HepG2 (cell line): ENCODE data around the gene LRRC8E. TPM values are rescaled to one million over a fixed set of nuclear protein-coding genes. Genes with fewer than 3 reads are reported as not detected.

Source experiments
- CC2D1A ChIP-seq: sonication (generic); formaldehyde crosslinking; IDR thresholded peaks from 2 replicates; pipeline ENCODE4 v1.8.1; 2023; ENCODE audit warnings: mild to moderate bottlenecking, missing genetic modification reagents
- ELF3 ChIP-seq: IDR thresholded peaks from 2 replicates; pipeline ENCODE4 v1.6.1; 2016; ENCODE audit warnings: missing genetic modification reagents, missing compliant biosample characterization
- ESRRA ChIP-seq: sonication (generic); formaldehyde crosslinking; IDR thresholded peaks from 2 replicates; pipeline ENCODE4 v1.5.1; 2020; ENCODE audit warnings: mild to moderate bottlenecking, low read depth, missing genetic modification reagents
- FOXA1 ChIP-seq, 2 experiments: fragments of 450-650 bp in 1 of 2; sonication (generic) in 1 of 2; formaldehyde crosslinking in 1 of 2; IDR thresholded peaks; 2 replicates each; pipeline versions ENCODE4 v1.4.0 to v1.6.1; 2016 to 2020; ENCODE audit warnings: missing genetic modification reagents in 1 of 2
- PAF1 ChIP-seq: IDR thresholded peaks from 2 replicates; pipeline ENCODE4 v1.6.1; 2016; ENCODE audit warnings: missing genetic modification reagents, missing compliant biosample characterization
- PITX1 ChIP-seq: sonication (generic); formaldehyde crosslinking; IDR thresholded peaks from 2 replicates; pipeline ENCODE4 v1.5.1; 2020; ENCODE audit warnings: mild to moderate bottlenecking, missing genetic modification reagents
- PTBP1 ChIP-seq: fragments of 200-400 bp; formaldehyde crosslinking; IDR thresholded peaks from 2 replicates; pipeline ENCODE4 v1.6.1; 2018; ENCODE audit warnings: low read length, low read depth; ENCODE audit not compliant: poor library complexity, severe bottlenecking
- REPIN1 ChIP-seq: sonication (generic); formaldehyde crosslinking; IDR thresholded peaks from 2 replicates; pipeline ENCODE4 v1.8.0; 2022; ENCODE audit warnings: missing genetic modification reagents, low read depth, mild to moderate bottlenecking, borderline replicate concordance
- SP5 ChIP-seq: IDR thresholded peaks from 2 replicates; pipeline ENCODE4 v1.6.1; 2016; ENCODE audit warnings: low read depth, borderline replicate concordance
- THAP11 ChIP-seq: IDR thresholded peaks from 2 replicates; pipeline ENCODE4 v1.6.1; 2016; ENCODE audit warnings: missing biosample characterization, missing genetic modification reagents
- XRCC5 ChIP-seq: fragments of 200-400 bp; formaldehyde crosslinking; optimal IDR thresholded peaks from 2 replicates; pipeline ENCODE3; 2017; ENCODE audit warnings: mild to moderate bottlenecking, low read length
- ZNF124 ChIP-seq: sonication (generic); formaldehyde crosslinking; IDR thresholded peaks from 2 replicates; pipeline ENCODE4 v1.4.0; 2020; ENCODE audit warnings: missing genetic modification reagents
- ZNF510 ChIP-seq: sonication (generic); formaldehyde crosslinking; IDR thresholded peaks from 2 replicates; pipeline ENCODE4 v1.4.0; 2020; ENCODE audit warnings: low read depth, mild to moderate bottlenecking, missing genetic modification reagents
- ZNF891 ChIP-seq: sonication (generic); formaldehyde crosslinking; IDR thresholded peaks from 2 replicates; pipeline ENCODE4 v1.5.0; 2020; ENCODE audit warnings: mild to moderate bottlenecking, missing genetic modification reagents
- polyA plus RNA-seq, 8 experiments: library from polyadenylated mRNA; depleted of rRNA in 3 of 8; stranded (reverse) in 7 of 8; unstranded in 1 of 8; fragments of >200 nt; fragmentation: Illumina TruSeq in 4 of 8; extraction: Trizol in 4 of 8; gene quantifications; 2 replicates each; pipeline versions ENCODE4 v1.2.1 to v1.2.3, GENCODE V29; 2011 to 2016; ENCODE audit warnings: low read depth in 4 of 8, missing spikeins in 1 of 8, mixed read lengths in 1 of 8; ENCODE audit not compliant: insufficient read depth in 1 of 8
- total RNA-seq, 5 experiments: library from RNA; depleted of rRNA; stranded (reverse); fragments of >200 nt; fragmentation: Illumina TruSeq; extraction: Trizol; gene quantifications; 2 replicates each; pipeline ENCODE4 v1.2.3, GENCODE V29; 2016; ENCODE audit warnings: low read depth in 1 of 5
- TF ChIP-seq, protein P1 (sequence below): IDR thresholded peaks from 2 replicates; pipeline ENCODE4 v1.4.0; 2020; ENCODE audit warnings: mild to moderate bottlenecking, missing genetic modification reagents
- TF ChIP-seq, protein P2 (sequence below): sonication (generic); formaldehyde crosslinking; IDR thresholded peaks from 2 replicates; pipeline ENCODE4 v1.4.0; 2020; ENCODE audit warnings: mild to moderate bottlenecking, missing genetic modification reagents
- TF ChIP-seq, protein P3 (sequence below): sonication (generic); formaldehyde crosslinking; conservative IDR thresholded peaks from 2 replicates; pipeline ENCODE4 v1.4.0; 2020; ENCODE audit warnings: mild to moderate bottlenecking, missing genetic modification reagents, moderate library complexity
- TF ChIP-seq, protein P4 (sequence below): sonication (generic); formaldehyde crosslinking; IDR thresholded peaks from 2 replicates; pipeline ENCODE4 v1.4.0; 2020; ENCODE audit warnings: missing genetic modification reagents

The LRRC8E gene
- total and polyA plus RNA-seq, 2 of the 13 experiments (the other 11 are each of a cell fraction or from before 2014, with no cell fraction given) = 8.0 to 10.3 TPM

DNA sequence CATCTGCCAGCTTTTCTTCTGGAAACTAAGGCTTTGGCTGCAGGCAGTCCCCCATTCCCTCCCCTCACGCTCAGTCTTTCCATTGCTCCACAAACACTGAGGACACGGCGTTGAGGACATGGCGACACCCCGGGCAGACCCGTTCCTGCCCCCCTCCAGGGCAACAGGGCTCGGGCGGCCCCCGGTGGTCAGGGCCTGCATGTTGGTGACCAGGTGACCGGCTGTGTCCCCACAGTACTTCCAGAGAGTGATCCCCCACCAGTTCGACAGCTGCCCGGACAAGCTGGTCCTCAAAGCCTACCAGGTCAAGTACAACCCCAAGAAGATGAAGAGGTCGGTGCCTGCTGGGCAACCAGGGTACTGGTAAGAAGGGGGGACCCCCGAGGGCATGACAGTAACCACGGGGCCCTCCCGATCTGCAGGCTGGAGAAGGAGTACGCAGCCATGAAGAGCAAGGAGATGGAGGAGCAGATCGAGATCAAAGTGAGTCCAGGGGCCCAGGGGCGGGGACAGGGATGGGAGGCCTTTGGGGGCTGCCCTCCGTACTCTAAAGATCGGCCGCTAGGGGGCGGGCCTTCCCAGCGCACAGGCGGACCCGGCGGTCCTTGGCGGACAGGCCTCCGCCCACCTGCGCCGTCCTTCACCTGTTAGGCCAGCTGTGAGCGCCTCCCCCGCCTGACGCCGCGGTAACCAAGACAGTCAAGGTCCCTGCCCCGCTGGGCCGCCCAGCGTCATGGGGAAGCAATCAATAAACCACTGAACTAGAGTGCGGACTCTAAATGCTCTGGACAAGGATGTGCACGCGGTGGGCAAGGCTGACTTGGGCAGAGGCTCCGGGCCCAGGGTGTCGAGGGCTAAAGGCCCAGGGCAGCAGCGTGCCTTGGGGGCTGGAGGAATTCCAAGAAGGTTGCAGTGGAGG is 35.2 kb upstream of the LRRC8E start (continued):
- TF ChIP-seq, protein P1, sequence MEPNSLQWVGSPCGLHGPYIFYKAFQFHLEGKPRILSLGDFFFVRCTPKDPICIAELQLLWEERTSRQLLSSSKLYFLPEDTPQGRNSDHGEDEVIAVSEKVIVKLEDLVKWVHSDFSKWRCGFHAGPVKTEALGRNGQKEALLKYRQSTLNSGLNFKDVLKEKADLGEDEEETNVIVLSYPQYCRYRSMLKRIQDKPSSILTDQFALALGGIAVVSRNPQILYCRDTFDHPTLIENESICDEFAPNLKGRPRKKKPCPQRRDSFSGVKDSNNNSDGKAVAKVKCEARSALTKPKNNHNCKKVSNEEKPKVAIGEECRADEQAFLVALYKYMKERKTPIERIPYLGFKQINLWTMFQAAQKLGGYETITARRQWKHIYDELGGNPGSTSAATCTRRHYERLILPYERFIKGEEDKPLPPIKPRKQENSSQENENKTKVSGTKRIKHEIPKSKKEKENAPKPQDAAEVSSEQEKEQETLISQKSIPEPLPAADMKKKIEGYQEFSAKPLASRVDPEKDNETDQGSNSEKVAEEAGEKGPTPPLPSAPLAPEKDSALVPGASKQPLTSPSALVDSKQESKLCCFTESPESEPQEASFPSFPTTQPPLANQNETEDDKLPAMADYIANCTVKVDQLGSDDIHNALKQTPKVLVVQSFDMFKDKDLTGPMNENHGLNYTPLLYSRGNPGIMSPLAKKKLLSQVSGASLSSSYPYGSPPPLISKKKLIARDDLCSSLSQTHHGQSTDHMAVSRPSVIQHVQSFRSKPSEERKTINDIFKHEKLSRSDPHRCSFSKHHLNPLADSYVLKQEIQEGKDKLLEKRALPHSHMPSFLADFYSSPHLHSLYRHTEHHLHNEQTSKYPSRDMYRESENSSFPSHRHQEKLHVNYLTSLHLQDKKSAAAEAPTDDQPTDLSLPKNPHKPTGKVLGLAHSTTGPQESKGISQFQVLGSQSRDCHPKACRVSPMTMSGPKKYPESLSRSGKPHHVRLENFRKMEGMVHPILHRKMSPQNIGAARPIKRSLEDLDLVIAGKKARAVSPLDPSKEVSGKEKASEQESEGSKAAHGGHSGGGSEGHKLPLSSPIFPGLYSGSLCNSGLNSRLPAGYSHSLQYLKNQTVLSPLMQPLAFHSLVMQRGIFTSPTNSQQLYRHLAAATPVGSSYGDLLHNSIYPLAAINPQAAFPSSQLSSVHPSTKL (CRISPR knock-in tag) = peak; percentile 83
- peak; percentile 92 for TF ChIP-seq SP5 (CRISPR knock-in tag)
- TF ChIP-seq THAP11 (CRISPR knock-in tag) = peak; percentile 80
- no peak; the same call in 1 of the 2 replicates for TF ChIP-seq ZNF891
- TF ChIP-seq ELF3 = peak; percentile 81; the same call in 1 of the 2 replicates
- TF ChIP-seq PITX1 (CRISPR knock-in tag) = peak; percentile 73
- TF ChIP-seq XRCC5 = peak; percentile 87
- TF ChIP-seq CC2D1A = no peak
- TF ChIP-seq, protein P2, sequence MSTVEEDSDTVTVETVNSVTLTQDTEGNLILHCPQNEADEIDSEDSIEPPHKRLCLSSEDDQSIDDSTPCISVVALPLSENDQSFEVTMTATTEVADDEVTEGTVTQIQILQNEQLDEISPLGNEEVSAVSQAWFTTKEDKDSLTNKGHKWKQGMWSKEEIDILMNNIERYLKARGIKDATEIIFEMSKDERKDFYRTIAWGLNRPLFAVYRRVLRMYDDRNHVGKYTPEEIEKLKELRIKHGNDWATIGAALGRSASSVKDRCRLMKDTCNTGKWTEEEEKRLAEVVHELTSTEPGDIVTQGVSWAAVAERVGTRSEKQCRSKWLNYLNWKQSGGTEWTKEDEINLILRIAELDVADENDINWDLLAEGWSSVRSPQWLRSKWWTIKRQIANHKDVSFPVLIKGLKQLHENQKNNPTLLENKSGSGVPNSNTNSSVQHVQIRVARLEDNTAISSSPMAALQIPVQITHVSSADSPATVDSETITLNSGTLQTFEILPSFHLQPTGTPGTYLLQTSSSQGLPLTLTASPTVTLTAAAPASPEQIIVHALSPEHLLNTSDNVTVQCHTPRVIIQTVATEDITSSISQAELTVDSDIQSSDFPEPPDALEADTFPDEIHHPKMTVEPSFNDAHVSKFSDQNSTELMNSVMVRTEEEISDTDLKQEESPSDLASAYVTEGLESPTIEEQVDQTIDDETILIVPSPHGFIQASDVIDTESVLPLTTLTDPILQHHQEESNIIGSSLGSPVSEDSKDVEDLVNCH (CRISPR knock-in tag) = 0 out of 2 replicates have a peak, but pooled peaks have one; percentile 80
- peak; percentile 71; the same call in 1 of the 2 replicates for TF ChIP-seq ESRRA (CRISPR knock-in tag)
- TF ChIP-seq, protein P3, sequence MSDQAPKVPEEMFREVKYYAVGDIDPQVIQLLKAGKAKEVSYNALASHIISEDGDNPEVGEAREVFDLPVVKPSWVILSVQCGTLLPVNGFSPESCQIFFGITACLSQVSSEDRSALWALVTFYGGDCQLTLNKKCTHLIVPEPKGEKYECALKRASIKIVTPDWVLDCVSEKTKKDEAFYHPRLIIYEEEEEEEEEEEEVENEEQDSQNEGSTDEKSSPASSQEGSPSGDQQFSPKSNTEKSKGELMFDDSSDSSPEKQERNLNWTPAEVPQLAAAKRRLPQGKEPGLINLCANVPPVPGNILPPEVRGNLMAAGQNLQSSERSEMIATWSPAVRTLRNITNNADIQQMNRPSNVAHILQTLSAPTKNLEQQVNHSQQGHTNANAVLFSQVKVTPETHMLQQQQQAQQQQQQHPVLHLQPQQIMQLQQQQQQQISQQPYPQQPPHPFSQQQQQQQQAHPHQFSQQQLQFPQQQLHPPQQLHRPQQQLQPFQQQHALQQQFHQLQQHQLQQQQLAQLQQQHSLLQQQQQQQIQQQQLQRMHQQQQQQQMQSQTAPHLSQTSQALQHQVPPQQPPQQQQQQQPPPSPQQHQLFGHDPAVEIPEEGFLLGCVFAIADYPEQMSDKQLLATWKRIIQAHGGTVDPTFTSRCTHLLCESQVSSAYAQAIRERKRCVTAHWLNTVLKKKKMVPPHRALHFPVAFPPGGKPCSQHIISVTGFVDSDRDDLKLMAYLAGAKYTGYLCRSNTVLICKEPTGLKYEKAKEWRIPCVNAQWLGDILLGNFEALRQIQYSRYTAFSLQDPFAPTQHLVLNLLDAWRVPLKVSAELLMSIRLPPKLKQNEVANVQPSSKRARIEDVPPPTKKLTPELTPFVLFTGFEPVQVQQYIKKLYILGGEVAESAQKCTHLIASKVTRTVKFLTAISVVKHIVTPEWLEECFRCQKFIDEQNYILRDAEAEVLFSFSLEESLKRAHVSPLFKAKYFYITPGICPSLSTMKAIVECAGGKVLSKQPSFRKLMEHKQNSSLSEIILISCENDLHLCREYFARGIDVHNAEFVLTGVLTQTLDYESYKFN (CRISPR knock-in tag) = peak; percentile 91
- peak; percentile 97 for TF ChIP-seq REPIN1 (CRISPR knock-in tag)
- peak; percentile 93; the same call in 1 of the 2 replicates for TF ChIP-seq ZNF510
- TF ChIP-seq, protein P4, sequence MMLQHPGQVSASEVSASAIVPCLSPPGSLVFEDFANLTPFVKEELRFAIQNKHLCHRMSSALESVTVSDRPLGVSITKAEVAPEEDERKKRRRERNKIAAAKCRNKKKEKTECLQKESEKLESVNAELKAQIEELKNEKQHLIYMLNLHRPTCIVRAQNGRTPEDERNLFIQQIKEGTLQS (CRISPR knock-in tag) = peak; percentile 43; the same call in 1 of the 2 replicates
- TF ChIP-seq FOXA1 (IDR thresholded peaks at IDR 0.05) = no peak
- TF ChIP-seq FOXA1 (CRISPR knock-in tag; IDR thresholded peaks at IDR 0.05) = peak; percentile 63; the same call in 1 of the 2 replicates
- peak; percentile 67; the same call in 1 of the 2 replicates for TF ChIP-seq ZNF124 (CRISPR knock-in tag)
- no peak for TF ChIP-seq PTBP1
- no peak for TF ChIP-seq PAF1
